HPDE6-E6E7 (cell line): ENCODE measurements around the gene SPAG6.
"Not testable (repeated sequence)": the region's sequence is repeated elsewhere in the genome, so short reads cannot be mapped to it uniquely, and the experiment has no call there.

Experiments used
- DNase-seq: peaks from one replicate; pipeline ENCODE4 v3.0.0; 2011; ENCODE audit warnings: missing footprints; ENCODE audit errors: extremely low spot score

The SPAG6 gene

DNA sequence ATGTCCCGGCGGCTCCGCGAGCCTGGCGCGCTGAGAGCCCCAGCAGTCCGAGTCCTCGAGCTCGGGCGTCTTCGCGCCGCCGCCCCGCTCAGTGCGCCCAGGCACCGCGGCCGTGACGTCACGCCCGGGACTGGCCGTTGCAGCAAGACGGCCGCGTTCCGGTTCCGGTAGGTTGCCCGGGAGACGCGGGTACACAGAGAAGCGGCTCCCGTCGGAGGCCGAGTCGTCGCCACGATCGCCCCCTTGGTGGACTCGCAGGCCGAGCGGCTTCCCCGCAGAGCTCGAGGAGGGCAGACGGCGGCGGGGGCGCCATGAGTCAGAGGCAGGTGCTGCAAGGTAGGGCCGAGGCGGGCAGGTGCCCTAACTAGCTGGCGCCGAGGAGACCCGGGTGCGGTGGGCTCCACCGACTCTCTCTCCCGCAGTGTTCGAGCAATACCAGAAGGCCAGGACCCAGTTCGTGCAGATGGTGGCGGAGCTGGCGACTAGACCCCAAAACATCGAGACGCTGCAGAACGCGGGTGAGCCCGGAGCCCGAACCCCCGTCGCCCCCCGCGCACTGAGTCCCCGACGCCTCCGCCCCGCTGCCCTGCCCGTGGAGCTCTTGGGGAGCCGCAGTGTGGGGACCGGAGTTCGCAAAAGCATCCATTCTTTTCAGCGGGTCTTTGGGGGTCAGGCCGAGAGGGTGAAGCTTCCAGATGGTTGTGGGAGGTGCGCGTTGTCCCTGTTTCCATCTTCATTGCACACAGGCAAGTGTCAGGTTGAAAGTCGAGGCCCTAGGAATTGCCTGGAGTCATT is at the start of gene SPAG6:
SPAG6 (plus strand) TSS at position 196 of the 795 bp plus-strand sequence; CDS start at position 312, 116 bp downstream.
- DNase-seq, result no peak

DNA sequence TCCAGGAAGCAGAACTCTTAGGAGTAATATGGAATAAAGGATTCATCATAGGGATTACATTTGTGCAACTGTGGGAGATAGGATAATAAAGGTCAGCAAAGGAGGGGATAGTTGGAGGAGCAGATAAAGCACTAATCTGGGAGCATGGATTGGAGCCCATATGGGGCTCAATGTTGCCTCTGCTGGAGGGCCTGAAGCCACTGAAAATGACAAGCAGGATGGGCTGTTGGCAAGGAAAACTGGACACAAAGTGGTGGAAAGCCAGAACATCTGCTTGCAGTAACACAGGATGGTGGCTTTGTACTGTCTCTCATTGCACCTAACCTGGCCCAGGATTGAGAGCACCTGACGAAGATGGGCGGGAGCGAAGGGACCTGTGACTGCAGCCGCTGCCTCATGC is 44.1 kb upstream of the SPAG6 start:
- DNase-seq, result no peak

DNA sequence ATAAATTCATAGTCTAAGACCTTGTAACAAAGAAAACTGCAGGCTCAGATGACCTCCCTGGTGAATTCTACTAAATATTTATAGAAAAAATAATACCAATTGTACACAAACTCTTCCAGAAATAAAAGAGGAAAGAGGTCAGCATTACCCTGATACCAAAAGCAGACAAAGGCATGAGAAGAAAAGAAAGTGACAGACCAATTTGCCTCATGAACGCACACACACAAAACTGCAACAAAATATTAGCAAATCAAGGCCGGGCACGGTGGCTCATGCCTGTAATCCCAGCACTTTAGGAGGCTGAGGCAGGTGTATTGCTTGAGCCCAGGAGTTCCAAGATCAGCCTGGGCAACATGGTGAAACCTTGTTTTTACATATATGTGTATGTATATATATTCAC is 41.8 kb upstream of the SPAG6 start:
- DNase-seq, result no peak

DNA sequence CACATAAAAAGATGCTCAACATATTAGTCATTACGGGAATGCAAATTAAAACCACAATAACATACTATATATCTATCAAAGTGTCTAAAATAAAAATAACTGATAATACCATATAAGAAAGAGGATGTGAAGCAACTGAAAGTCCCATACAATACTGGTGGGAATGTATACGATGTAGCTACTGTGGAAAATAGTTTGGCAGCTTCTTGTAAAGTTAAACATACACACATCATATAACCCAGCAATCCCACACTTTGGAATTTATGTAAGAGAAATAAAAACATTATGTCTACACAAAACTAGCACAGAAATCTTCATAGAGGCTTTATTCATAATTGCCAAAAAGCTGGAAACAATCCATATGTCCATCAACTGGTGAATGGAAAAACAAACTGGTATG is 39.6 kb upstream of the SPAG6 start:
- DNase-seq, result no peak

DNA sequence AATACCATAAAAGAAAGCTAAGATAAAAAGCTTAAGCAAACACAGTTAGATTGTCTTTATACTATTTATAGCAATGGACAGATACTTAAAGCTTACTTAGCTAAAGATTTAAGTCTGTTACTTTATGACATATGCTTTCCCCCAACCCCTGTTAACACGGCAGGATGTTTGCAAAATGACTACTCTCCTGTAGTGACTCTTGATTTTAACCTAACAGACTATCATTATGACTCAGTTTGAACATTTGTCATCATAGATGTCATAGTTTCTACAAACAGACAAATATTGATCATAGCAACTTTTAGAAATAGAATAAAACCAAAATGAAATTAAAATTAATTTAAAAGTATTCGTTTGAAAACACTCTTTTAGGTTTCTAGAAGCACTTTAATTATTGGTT is 36.9 kb upstream of the SPAG6 start:
- no peak for DNase-seq

DNA sequence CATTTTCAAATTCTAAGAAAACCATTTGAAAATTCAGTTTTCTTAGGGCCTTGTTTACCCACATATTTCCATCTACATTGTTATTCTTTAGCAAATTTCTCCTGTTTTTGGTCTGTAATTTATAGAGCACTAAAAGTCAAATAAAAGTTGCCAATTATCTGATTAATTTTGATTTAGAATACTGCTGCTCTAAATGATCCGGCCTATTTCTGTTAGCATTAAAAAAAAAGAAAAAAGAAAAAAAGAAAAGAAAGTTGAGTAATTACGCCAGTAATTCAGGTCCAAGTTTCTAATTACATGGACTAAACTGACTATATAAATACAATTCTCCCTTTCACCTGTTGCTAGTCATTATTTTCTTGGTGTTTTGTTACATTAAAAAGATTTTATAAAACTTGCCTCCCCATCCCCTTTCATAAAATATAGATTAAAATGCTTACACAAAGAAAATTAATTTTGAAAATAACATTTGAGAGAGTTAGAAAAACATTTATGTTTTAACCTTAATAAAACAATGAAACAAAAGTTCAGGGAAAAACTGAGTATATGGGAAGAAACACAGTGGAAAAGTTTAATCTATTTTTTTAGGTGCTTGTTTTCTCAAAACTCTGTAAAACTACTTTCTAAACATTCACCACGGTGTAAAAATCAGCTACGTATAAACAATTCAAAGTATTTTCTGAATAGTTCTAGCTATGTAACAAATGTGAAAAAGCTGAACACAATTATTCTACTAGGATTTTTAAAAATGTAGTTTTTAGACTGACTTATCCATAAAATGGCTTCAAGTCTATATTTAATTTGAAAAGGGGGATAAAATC is 35.9 kb upstream of the SPAG6 start:
- DNase-seq, result no peak

DNA sequence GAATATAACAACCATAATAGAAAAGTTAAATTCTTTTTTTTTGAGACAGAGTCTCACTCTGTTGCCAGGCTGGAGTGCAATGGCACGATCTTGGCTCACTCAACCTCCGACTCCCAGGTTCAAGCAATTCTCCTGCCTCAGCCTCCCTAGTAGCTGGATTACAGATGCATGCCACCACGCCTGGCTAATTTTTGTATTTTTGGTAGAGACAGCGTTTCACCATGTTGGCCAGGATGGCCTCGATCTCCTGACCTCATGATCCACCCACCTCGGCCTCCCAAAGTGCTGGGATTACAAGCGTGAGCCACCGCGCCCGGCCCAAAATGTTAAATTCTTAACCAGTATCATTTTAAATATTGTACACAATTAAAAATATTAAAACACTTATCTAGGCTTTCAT is 35.3 kb upstream of the SPAG6 start:
- not testable (repeated sequence) for DNase-seq

DNA sequence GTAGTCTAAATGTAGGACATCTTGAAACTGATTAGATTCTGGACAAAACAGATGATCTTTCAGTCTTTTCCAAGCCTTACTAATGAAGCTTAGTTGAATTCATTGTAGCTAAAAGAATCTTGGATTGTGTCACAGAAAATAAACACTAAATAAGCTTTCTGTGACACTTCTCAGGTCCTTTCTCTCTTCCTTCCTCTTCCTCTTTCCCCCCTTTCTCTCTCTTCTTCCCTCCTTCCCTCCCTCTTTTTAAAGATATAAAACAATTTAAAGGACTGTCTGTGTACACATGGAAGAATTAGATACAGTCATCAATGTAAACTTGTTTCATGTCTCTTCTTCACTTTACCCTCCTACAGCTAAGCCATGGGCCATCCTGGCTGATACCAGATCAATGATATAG is 34.4 kb upstream of the SPAG6 start:
- no peak for DNase-seq

DNA sequence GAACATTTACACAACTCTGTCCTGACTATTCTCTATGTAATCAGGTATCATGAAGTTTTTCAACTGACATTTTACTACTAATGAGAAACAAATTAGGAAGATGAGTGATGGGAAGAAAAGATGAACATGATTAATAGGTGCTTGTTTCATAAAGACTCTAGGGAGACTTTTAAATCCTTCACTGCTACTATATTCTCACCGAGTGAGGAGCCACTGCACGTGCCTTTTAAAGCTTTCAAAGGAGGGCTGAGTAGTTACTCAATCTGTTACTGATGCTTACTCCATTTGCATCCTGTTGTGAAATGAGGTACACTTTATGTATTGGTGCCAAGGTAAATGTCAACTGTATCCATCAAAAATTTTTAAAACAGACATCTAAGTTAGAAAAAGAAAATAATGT is 30.4 kb upstream of the SPAG6 start:
- no peak for DNase-seq

DNA sequence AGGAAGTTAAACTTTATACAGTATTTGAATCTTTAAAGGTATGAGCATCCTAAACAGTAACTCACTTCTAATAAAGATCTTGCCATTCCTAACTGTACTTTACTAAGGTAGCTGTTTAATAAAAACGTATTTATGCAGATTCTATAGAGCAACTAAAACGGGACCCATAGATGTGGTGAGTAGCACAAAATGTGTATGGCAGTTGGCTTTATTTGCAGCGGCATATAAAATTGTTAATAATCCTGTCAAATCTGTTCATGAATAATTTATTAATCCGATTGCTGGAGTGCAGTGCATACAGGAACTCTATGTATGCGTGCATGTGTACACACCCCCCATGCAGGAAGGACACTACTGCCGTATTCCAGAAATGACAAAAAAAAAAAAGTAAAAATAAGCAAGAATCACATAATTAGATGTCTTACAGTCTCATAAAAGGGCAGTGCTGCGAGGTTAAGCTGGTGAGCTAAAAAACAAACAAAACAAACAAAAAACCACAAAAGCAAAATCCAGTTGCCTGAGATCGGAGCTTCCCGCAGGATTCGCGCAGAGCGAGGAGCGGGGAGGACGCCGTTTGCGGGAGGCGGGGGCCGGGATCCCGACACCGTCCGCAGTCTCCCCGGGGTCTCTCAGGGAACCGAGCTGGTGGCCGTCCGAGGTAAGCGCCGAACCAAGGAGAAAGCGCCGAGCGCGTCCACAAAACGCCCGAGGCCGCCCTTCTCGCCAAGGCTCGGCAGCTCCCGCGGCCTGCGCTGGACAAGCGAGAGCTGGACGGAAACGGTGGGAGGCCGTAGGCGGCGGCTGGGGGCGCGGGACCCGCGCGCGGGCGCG is 29.6 kb upstream of the SPAG6 start:
- no peak for DNase-seq

DNA sequence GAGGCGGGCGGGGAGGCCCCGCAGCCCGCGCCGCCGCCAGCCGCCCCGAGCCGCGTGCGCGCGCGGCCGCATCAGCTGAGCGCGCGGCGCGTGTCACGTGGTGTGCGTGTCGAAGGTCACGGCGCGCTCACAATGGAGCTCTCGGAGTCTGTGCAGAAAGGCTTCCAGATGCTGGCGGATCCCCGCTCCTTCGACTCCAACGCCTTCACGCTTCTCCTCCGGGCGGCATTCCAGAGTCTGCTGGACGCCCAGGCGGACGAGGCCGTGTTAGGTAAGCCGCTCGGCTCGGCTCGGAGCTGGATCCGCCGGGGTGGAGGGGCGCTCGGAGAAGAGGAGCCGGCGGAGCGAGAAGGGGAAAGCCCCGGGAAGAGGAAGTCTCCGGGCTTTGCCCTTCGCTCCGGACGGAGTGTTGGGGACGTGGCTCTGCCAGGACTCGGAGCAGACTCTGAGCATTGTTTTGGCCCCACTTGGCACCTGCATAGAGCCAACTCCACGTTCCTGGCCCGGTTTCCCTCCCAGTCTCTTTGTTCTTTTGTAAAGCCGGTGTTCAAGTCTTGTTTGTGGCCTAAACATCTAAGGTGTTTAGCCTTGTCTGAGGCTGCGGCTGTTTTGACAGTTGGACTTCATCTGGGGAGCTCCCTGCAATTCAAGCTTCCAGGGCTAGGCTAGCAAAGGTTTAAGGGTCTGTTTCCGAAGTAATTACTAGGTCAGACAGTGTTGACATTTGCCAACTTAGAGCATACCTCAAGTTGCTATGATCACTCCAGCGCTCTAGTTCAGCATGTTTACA is 28.8 kb upstream of the SPAG6 start, which contains the start of gene COMMD3:
COMMD3 (plus strand) TSS at position 103 of the 790 bp plus-strand sequence; CDS start at position 133, 30 bp downstream.
- DNase-seq, result no peak

DNA sequence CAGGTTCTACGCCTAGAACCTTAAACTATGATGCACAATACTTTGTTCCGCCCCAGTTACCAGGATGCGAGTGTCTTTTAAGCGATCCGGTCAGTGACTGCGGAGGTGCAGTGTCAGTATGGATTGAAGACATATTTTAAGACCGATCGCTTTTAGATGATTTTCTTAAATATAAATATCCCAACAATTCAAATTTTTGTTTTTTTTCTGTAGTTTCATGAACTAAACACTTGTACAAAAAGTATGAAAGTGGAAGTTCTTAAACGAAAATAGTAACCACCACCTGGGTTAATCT is 28.3 kb upstream of the SPAG6 start:
- no peak for DNase-seq

DNA sequence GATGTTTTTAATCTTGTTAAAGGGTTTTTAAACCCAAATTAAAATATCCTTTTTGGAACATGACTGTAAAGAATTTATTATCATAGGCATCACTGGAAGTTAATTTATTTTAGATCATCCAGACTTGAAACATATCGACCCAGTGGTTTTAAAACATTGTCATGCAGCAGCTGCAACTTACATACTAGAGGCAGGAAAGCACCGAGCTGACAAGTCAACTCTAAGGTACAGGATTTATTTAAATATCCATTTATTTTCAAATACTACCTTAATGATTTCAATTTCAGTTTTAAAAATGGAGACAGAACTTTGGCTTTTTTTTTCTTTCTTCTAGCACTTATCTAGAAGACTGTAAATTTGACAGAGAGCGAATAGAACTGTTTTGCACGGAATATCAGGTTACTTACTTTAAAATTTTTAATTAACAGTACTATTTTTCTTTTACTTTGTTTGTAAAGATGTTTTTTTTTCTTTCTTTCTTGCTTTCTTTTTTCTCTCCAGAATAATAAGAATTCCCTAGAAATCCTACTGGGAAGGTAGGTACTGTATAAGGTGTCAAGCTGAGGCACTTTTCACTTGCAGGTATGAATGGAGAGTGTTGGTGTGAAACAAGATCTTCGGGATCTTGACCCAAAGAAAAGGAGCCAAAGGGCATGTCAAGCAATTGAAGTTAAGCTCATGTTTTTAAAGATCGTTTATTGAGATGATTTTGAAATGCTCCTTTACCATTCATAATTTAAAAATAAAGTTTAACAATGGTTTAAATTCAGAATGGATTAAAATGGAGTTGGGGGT is 27.3 kb upstream of the SPAG6 start:
- DNase-seq, result no peak

DNA sequence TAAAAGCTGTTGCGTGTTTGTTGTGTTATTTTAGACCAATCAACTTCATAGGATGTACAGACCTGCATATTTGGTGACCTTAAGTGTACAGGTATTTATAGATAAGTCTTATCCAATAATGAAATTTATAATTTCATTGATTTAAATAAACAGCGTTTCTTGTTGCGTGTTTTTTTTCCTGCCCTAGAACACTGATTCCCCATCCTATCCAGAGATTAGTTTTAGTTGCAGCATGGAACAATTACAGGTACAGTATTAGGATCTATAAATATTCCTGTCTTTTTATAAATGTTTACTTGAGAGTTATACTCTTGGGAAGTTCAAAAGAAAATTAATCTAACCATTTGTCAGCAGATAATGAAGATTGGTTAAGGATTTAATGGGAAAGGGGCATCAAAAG is 26.5 kb upstream of the SPAG6 start:
- no peak for DNase-seq

DNA sequence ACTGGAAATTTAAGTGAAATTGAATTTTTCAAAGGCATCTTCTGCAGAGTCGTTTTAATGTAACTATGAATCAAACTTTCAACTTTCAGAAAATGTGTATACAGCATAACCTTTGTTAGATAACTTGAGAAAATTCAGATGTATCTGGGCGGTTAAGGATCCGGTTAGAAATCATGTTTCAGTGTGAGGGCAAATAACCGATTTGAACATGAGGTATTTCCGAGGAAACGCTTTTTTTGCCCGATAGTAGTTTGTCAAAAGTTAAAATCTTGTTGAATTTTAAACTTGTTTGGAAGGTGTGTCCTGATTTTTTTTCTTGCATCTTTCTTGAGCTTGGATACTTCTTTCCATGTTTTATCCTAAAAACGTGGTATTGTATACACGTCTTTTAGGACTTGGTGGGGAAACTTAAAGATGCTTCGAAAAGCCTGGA is 25.7 kb upstream of the SPAG6 start:
- no peak for DNase-seq

DNA sequence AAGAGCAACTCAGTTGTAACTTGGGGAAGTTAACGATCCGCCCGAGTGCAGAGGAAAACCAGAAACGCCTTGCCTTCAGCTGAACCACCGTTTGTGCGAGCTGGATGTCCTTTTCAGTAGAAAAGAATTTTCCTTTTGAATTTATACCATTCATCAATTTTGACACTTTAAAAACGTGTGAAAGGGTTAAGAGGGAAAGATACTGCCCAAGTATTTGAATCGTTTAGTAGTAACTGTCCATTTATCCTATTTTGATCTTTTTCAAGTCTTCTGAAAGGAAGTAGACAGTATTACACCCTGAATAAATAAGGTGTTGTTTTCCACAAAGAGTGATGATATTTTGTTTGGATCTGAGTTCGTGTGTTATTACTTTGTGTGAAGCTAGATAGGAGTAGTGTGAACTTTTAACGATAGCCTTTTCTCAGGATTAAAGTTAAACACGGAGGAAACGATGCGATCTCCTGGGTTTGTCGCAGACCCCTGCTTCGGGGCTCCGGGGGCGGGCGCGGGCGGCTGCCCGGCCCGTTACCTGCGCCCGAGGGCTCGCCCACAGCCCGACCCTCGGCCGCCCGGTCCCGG is 25.2 kb upstream of the SPAG6 start:
- DNase-seq, result no peak

DNA sequence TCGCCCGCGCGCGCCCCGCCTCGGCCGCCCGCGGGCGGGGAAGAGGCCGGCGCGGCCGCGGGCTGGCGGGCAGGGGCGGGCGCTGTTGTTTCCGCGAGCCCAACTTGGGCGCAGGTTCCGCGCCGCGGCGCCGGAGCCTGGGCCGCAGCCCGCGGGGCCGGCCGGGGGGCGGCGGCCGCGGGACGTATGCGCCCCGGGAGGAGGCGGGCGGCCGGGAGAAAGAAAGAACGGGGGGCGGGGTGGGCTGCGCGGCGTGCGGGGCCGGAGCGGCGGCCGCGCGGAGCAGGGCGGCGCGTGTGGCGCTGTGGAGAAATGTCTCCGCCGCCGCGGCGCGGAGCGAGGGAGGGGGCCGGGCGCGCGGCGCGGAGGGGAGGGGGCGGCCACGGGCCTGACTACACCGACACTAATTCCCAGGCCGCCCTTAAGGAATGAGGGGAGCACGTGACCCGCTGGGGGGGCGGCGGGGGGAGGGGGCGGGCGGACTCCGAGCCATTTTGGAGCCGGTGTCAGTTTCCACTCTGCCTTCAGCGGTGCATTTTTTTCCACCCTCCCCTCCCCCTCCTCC is 24.6 kb upstream of the SPAG6 start, which contains the start of gene BMI1:
BMI1 (plus strand) TSS at position 509 of the 565 bp plus-strand sequence. CDS start 5,351 bp downstream, outside the sequence.
- no peak for DNase-seq

DNA sequence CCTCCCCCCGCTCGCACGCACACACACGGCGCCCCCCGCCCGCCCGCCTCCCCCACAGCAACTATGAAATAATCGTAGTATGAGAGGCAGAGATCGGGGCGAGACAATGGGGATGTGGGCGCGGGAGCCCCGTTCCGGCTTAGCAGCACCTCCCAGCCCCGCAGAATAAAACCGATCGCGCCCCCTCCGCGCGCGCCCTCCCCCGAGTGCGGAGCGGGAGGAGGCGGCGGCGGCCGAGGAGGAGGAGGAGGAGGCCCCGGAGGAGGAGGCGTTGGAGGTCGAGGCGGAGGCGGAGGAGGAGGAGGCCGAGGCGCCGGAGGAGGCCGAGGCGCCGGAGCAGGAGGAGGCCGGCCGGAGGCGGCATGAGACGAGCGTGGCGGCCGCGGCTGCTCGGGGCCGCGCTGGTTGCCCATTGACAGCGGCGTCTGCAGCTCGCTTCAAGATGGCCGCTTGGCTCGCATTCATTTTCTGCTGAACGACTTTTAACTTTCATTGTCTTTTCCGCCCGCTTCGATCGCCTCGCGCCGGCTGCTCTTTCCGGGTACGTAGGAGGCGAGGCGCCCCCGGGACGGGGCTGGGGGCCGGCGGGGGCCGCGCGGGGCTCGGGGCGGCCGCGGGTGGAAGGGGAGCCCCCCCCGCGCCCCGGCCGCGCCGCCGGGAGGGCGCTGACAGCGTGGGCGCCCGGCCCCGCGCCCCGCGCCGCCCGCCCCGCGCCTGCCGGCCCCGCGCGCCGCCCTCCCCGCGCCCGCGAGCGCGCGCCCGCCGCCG is 24.0 kb upstream of the SPAG6 start:
- no peak for DNase-seq
